H1 (cell line): ENCODE data around the gene ZNF692. TPM values are rescaled to one million over a fixed set of nuclear protein-coding genes. Genes with fewer than 3 reads are reported as not detected.

Source experiments
- HDAC2 ChIP-seq, 2 experiments: fragments of 300-600 bp in 1 of 2; sonication (generic) in 1 of 2; IDR thresholded peaks; 2 replicates each; pipeline ENCODE4 v1.6.1; 2011 to 2012; ENCODE audit warnings: low read depth in 2 of 2, low read length in 2 of 2, mild to moderate bottlenecking in 2 of 2, moderate library complexity in 2 of 2, borderline replicate concordance in 1 of 2, inconsistent platforms in 1 of 2
- polyA plus RNA-seq, 7 experiments: library from polyadenylated mRNA; depleted of rRNA in 3 of 7; stranded (reverse) in 5 of 7; unstranded in 2 of 7; fragments of >200 nt in 5 of 7; fragments of 200-250 nt in 2 of 7; gene quantifications; 1 replicate in 5 of 7; 2 replicates in 1 of 7; 4 replicates in 1 of 7; pipeline versions ENCODE4 v1.2.1 to v1.2.3, GENCODE V29; 2011 to 2013; ENCODE audit warnings: missing spikeins in 2 of 7, mixed read lengths in 2 of 7
- total RNA-seq: library from RNA; stranded (reverse); fragmentation: NEBNext Ultra II Directional; extraction: Animal tissue kit (Norgen Biotek cat#: 25700); gene quantifications from 2 replicates; pipeline ENCODE4 v1.2.1, GENCODE V29; 2021

Gene ZNF692
- total and polyA plus RNA-seq, 2 of the 8 experiments (the other 6 are each of a cell fraction or from before 2014, with no cell fraction given): 38.4 to 52.3 TPM

DNA sequence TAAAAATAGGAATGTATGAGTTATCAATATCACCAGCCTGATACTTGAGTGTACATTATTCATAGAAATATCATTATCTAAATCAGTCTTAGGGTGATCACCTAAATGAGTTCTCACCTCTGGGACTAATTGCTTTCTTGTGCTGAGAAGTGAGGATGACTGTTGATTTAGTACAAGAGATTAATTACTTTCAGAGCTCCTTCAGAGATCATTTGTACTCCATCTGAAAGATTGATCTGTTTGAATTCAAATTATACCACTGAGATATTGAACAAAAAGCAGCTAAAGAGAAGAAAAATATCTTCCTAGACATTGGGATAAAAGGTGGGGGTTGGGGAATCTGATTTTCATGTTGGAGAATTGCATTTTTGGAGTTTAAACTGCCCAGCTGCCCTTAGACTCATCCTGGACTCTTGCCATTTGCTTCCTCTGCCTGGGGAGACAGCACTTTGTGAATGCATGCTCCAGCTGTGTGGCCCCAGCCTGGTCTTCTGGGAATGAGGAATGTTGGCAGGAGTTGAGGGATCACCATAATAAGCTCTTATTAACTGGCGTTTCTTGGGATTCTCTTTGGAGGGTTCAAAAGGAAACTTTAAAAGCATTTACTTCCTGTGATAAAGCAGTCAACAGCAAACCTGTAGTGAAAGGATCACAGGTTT lies 27.5 kb upstream of the ZNF692 start (continued):
- no peak for TF ChIP-seq HDAC2 (IDR thresholded peaks at IDR 0.05; ENCODE audit: borderline replicate concordance in 1 of 2, low read depth in 2 of 2, low read length in 2 of 2)
- TF ChIP-seq, all 59 proteins: peak for 0
